Frontal cortex (tissue), 4 donors: ENCODE results near the gene CCL13. TPM values are rescaled to one million over a fixed set of nuclear protein-coding genes. Genes with fewer than 3 reads are reported as not detected.

Experiments used
- DNase-seq, 2 donors: peaks; one replicate each; pipeline ENCODE4 v3.0.0; 2012; ENCODE audit warnings: low spot score in 2 of 2
- FAIRE-seq: peaks from 2 replicates; lab custom pipeline; 2012; peaks lifted over from hg19 to GRCh38; lab: Jason Lieb, UNC
- total RNA-seq: library from RNA; depleted of rRNA; stranded (reverse); fragments of >200 nt; gene quantifications from one replicate; pipeline ENCODE4 v1.2.3, GENCODE V29; 2014
- donor health status: control.
- donor health status: control.
- donor health status: control.

CCL13 gene
- total RNA-seq, 1 donor from 2014 or later: 1.2 TPM

DNA sequence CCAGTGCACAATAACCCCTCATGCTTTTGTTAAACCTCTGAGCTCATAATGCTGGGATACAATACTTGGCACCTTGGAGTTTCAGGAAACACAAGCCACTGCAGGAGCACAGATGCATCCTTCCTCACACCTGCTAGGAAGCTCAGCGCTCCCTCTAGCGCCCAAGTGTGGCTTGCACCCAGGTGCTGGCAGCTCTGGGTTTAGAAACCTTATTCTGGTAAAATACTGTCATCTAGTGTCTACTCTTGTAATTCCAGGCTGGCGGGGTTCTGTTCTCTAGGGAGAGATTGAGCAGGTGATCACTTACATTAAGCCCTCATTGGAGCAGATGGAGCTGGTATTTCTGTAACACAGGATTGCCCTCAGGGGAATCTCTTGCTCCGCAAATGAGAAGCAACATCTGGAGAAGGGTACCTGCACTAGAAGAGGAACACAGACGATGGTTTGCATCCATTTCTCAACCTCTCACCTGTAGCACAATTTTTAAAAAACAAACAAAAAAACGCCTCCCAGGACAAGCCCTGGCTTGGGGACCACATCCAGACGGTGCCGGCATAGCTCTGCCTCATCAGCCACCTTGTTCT lies 5.3 kb downstream of the CCL13 start:
- FAIRE-seq: no peak
- DNase-seq: peak; percentile 21 to 76

DNA sequence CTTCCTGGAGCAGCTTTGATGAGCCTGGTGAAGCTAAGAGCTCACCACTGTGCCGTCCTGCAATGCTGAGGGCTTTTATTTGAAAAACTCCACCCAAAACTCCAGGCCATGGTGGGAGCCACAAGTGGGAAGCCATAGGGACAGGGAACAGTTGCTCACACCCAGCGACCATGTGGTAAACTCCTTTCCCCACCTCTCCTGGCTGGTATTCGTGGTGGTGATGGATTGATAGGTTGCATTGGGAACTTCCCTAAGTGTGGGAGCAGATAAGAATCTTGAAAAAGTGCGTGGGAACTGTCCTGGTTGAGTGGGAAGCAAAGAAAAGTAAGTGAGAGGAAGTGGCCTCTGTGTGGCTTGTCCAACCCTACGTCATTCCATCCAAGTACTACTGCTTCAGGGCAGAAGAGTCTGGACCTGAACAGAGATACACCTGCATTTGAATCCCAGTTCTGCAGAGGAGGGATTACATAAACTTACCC lies 6.9 kb downstream of the CCL13 start, which contains the start of gene CCL1:
Gene CCL1 (minus strand): TSS at position 51 of the 479 bp plus-strand sequence. CDS start 72 bp downstream, outside the sequence.
- no peak for FAIRE-seq

DNA sequence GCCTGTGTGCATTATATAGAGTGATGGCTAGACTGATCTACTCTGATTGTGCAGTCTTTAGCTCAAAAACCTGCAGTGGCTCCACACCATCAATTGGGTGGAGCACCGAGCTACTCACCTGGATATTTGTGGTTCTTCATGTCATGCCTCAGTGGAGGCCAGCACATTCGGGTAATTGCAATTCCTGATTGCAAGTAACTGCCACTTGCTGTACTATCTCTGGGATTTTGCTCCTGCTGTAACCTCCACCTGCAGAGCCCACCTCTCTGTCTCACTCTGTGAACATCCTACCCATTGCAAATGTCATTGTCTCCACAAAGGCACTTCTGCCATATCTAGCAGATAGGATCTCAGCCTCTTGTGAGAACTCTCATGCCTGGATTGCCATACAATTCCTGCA lies 8.5 kb downstream of the CCL13 start:
- DNase-seq (no peak), FAIRE-seq (no peak)

More for the DNA sequence above, 6.9 kb downstream of the CCL13 start, which contains the start of gene CCL1:
- DNase-seq: no peak

DNA sequence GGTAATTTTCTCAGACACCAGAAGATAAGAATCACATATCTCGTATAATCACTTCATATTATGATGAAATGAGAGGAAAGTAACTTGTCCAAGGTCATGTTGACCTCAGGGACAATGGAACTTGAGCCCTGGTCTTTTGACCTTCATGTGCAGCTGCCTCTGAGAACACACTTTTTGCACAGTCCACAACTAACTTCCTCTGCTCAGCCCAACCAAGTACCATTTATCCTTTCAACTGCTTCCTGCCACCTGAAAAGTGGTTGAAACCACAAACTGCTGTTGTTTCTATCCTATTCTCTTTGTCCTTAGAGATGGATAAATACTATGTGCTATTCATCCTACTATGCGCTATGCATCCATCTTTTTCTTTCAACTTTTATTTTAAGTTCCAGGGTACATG lies 9.1 kb downstream of the CCL13 start:
- FAIRE-seq (no peak), DNase-seq (no peak)

DNA sequence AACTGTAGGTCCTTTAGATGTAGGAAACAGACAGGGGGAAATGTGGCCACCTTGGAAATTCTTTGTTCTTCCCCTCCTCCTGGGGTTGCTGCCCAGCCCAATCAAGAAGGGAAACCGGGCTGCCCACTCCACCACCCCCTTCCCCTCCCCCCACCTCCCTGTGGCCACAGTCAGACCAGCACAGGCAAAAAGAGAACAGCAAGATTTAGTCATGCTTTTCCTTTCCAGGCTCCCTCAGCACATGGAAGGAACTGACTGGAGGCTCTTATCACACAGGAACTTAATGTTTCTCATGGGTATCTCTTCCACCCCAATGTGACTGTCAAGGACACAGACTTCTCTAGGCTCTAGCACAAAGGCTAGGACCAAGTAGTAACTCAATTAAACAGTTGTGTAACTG lies 9.7 kb downstream of the CCL13 start:
- FAIRE-seq (no peak), DNase-seq (no peak)

DNA sequence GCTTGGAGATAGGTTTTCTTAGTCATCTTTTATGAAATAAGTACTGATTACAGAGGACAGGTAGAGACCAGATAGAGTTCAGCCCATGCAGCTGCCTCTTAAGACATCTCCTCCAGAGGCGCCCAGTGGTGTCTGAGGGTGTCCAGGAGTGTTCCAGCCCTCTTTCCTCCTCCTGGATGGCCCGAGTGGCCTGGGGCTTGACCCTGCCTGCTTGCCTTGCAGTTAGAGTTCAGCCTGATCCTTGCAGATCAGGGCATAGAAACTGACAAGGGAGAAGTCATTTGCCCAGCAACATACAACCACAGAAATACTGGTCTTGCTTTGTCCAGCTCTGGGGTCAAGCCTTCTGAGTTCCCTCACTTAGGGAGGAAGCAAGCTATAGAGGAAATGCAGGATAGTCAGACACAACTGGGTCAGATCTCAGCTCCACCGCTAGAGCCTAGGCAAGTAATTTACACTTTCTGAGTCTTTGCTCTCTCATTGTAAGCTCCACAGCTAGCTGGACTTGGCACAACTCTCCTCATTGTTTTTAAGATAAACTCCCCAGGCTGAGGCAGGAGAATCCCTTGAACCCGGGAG lies 10.3 kb downstream of the CCL13 start:
- FAIRE-seq (no peak), DNase-seq (no peak)

DNA sequence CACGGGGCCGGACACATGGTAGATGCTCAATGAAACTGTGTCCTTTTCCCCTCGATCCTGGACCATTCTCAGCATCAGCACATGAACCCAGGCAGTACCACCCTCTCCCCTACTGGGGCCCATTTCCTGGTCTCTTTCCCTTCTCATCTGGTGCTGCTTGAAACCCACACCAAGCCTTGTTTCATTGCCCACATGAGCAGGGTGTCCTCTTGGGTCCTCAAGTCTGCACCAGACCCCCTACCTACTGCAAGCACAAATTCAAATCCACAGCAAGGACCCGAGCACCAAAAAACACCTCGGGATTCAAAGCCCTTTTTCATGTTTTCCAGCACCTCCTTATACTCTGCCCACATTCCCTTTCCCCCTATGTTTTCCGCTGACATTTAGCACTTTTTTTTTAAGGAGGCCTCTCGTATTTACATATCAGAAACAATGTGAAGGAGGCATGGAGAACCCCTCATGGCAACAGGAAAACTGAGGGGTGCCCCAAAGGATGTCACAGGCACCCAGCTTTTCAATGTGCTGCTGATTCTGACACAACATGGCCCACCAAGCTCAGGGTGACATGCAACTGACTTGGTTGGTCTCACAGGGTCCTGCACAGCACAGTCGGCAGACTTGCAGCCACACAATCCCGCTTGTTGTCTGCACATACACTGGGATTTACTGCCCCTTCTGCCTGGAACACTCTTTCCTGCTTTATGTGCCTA lies 11.4 kb downstream of the CCL13 start:
- FAIRE-seq (no peak), DNase-seq (no peak)

- no peak for DNase-seq
- FAIRE-seq: no peak
Measured at GRCh38 chr17:34368196-34368945, 12.1 kb downstream of the CCL13 start.

GRCh38 chr17:34368946-34369500 lies 12.7 kb downstream of the CCL13 start:
- FAIRE-seq (no peak), DNase-seq (no peak)

DNA sequence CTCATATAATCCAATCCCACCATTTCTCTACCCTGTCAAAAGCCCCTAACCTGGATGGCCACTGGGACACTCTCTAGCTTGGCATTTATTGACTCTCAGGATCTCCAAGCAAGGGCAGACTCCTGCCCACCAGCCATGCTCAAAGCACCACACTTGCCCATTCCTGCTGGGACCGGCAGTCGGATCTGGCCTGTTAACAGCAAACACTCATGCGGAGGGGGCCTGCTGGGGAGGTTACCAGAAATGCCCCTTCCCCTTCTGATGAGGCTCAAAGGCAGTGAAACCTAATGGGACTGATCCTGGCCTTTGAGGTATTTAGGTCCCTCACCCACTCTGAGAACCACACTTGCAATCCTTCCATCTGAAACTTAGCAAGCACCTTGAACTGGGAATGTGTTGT lies 13.3 kb downstream of the CCL13 start:
- DNase-seq (no peak), FAIRE-seq (no peak)

DNA sequence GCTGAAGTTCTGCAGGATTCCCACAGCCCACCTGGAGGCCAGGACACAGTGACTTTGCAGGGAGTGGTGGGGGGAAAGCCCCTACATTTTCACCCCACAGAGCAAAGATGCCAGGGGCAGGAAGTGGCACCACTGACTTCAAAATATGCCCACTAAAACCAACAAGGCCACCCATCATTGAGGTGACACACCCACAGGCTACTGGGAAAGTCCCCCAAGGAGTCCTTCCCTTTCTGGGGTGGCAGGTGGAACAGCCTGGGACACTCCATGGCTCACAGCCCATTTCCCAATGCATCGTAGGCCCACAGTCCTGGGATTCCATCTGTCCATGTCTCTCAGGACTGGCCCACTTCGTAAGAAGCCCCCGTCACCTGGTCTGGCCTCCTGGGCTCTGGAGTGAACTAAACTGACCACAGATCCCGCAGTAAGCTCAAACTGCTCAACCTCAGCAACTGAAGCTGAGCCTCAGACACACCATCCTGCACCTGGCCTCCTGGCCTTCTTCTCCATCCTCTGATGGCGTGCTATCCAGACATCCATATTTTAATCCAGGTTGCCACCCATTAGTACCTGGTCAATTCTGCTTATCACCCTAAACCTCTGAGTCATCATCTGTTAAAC lies 14.2 kb downstream of the CCL13 start:
- DNase-seq: no peak
- FAIRE-seq: no peak

- no peak for FAIRE-seq
Measured at GRCh38 chr17:34370997-34371395, 14.7 kb downstream of the CCL13 start.

GRCh38 chr17:34371405-34372100 lies 15.3 kb downstream of the CCL13 start:
- FAIRE-seq (no peak), DNase-seq (no peak)

More at GRCh38 chr17:34370997-34371395, 14.7 kb downstream of the CCL13 start:
- DNase-seq: no peak

- DNase-seq (no peak), FAIRE-seq (no peak)
Measured at GRCh38 chr17:34374457-34374856, 18.2 kb downstream of the CCL13 start.

- FAIRE-seq: no peak
- no peak for DNase-seq
Measured at GRCh38 chr17:34375426-34375997, 19.2 kb downstream of the CCL13 start.

- FAIRE-seq: no peak
Measured at GRCh38 chr17:34377078-34377823, 21.0 kb downstream of the CCL13 start.

GRCh38 chr17:34378664-34379101 lies 22.4 kb downstream of the CCL13 start:
- no peak for DNase-seq
- FAIRE-seq: no peak

More at GRCh38 chr17:34377078-34377823, 21.0 kb downstream of the CCL13 start:
- no peak for DNase-seq

GRCh38 chr17:34379868-34380267 lies 23.6 kb downstream of the CCL13 start:
- FAIRE-seq (no peak), DNase-seq (no peak)
